Measurements from ENCODE around the gene ZNF428. TPM values are rescaled to one million over a fixed set of nuclear protein-coding genes. Genes with fewer than 3 reads are reported as not detected.
"Not testable (repeated sequence)": the region's sequence is repeated elsewhere in the genome, so short reads cannot be mapped to it uniquely, and the experiment has no call there.

Gene ZNF428
- total and polyA plus RNA-seq, 2 of the 8 experiments (the other 6 are each of a cell fraction or from before 2014, with no cell fraction given), result 7.8 to 16.7 TPM

DNA sequence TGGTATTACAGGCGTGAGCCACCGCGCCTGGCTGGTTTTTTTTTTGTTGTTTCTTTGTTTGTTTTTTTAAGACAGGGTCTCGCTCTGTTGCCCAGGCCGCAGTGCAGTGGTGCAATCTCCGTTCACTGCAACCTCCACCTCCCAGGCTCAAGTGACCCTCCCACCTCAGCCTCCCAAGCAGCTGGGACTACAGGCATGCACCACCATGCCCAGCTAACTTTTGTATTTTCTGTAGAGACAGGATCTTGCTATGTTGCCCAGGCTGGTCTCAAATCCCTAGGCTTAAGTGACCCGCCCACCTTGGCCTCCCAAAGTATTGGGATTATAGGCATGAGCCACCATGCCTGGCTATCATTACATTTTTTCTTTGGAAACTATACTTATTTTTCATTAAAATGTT, 30.8 kb upstream of the ZNF428 start:
- not testable (repeated sequence) for H3K9me3 ChIP-seq (ENCODE audit: insufficient read depth in 2 of 2, low read depth in 1 of 2, low read length in 1 of 2); H2BK120ac ChIP-seq (replicated peaks; ENCODE audit: low read depth, low read length); H3K79me1 ChIP-seq (ENCODE audit: low read depth, low read length); H2AFZ ChIP-seq (ENCODE audit: low read length); H2BK5ac ChIP-seq (ENCODE audit: low read depth, low read length); H3K79me2 ChIP-seq (ENCODE audit: control insufficient read depth in 1 of 2, insufficient read depth in 2 of 2, low read length in 2 of 2); H2BK20ac ChIP-seq (ENCODE audit: low read length); H3K4me3 ChIP-seq (ENCODE audit: extremely low read depth in 1 of 4, insufficient read depth in 2 of 4, low read depth in 3 of 4, low read length in 4 of 4); H2BK12ac ChIP-seq (ENCODE audit: low read depth, low read length); H3K9ac ChIP-seq (replicated peaks in 1 of 4; ENCODE audit: extremely low read depth in 1 of 4, low read depth in 3 of 4, low read length in 3 of 4); H4K20me1 ChIP-seq (replicated peaks in 1 of 2; ENCODE audit: control insufficient read depth in 1 of 2, insufficient read depth in 2 of 2, low read length in 2 of 2); FAIRE-seq; H3K4me2 ChIP-seq (ENCODE audit: insufficient read depth in 1 of 2, low read depth in 2 of 2, low read length in 2 of 2); H3K18ac ChIP-seq (ENCODE audit: extremely low read depth, low read length); H3K27me3 ChIP-seq (replicated peaks in 1 of 4; ENCODE audit: control insufficient read depth in 3 of 4, extremely low read depth in 1 of 4, insufficient read depth in 3 of 4, low read length in 3 of 4); H3K23ac ChIP-seq (ENCODE audit: insufficient read length); H3K4ac ChIP-seq (replicated peaks; ENCODE audit: insufficient read length, low read depth, low read length); H3K56ac ChIP-seq (replicated peaks; ENCODE audit: insufficient read length, low read depth, low read length); H4K5ac ChIP-seq (ENCODE audit: insufficient read length, low read depth, low read length); H3K23me2 ChIP-seq (ENCODE audit: low read depth, low read length); H4K91ac ChIP-seq (replicated peaks; ENCODE audit: insufficient read length, low read length); H4K8ac ChIP-seq (ENCODE audit: extremely low read depth, insufficient read depth, low read length); DNase-seq (ENCODE audit: low read depth in 1 of 2, low spot score in 2 of 2); H2BK15ac ChIP-seq (ENCODE audit: low read length); H3K4me1 ChIP-seq (replicated peaks in 1 of 4; ENCODE audit: control insufficient read depth in 3 of 4, insufficient read depth in 4 of 4, low read length in 3 of 4); H3K27ac ChIP-seq (ENCODE audit: low read depth, low read length); H2AK5ac ChIP-seq (ENCODE audit: low read depth, low read length); H3K14ac ChIP-seq (ENCODE audit: insufficient read length)
- H3K36me3 ChIP-seq (ENCODE audit: control insufficient read depth in 2 of 4, insufficient read depth in 4 of 4, low read length in 3 of 4), result peaks cover 4 to 16% (median 9%) of the 10 kb centered on the region in 4 experiments; a peak in 5 of 8 replicates
- ChIA-PET POLR2A (ENCODE audit: partially characterized antibody) (interaction anchor here (1.2 kb wide), 1 partner anchor 8 kb away, joined by 3 read pairs; no protein-coding TSS in a partner anchor), CTCF (ENCODE audit: partially characterized antibody) (interaction anchor here (0.7 to 4.2 kb wide), 3 partner anchors 11 to 189 kb away, joined by 3 to 28 read pairs (median 3); no protein-coding TSS in a partner anchor)
- WGBS, 2 experiments (ENCODE audit: extremely low coverage in 1 of 2, insufficient coverage in 1 of 2, insufficient read length in 1 of 2, insufficient replicate concordance in 2 of 2, low coverage in 1 of 2, low lambda C conversion rate in 2 of 2, missing lambda C conversion rate in 1 of 2), result 84% methylated on average over 7 of the region's 7 CpGs; no CpG with 5 or more reads in 1 of the 2 experiments
